HG02973 (cell line): ENCODE measurements around the gene OCEL1.
A peak's percentile ranks its signal among the peaks of the same experiment; 100 is the strongest.
"Not testable (repeated sequence)": the region's sequence is repeated elsewhere in the genome, so short reads cannot be mapped to it uniquely, and the experiment has no call there.

Experiments
- ATAC-seq: cut with Tn5 transposase; IDR thresholded peaks from one replicate; pipeline ENCODE4 v1.9.1; 2021; ENCODE audit warnings: moderate library complexity; ENCODE audit not compliant: unreplicated experiment

Gene OCEL1

GRCh38 chr19:17226002-17226933 is at the start of gene OCEL1:
Gene OCEL1, plus strand, starts transcription at chr19:17226226. Its CDS starts 22 bp downstream, at chr19:17226248.
- ATAC-seq: peak; percentile 82

- ATAC-seq: no peak
These were observed 47.7 kb upstream of the OCEL1 start for GRCh38 chr19:17178291-17178690.

GRCh38 chr19:17180997-17181702 is 44.9 kb upstream of the OCEL1 start:
- no peak for ATAC-seq

GRCh38 chr19:17183271-17183761 is 42.7 kb upstream of the OCEL1 start:
- ATAC-seq: no peak

- ATAC-seq: no peak
These were observed 42.1 kb upstream of the OCEL1 start for GRCh38 chr19:17183858-17184321.

GRCh38 chr19:17184371-17184841 is 41.6 kb upstream of the OCEL1 start:
- no peak for ATAC-seq

GRCh38 chr19:17185590-17185989 is 40.4 kb upstream of the OCEL1 start:
- ATAC-seq: no peak

GRCh38 chr19:17191736-17192135 is 34.3 kb upstream of the OCEL1 start:
- not testable (repeated sequence) for ATAC-seq

- no peak for ATAC-seq
These were observed 33.3 kb upstream of the OCEL1 start for GRCh38 chr19:17192751-17193150.

- ATAC-seq: no peak
These were observed 31.4 kb upstream of the OCEL1 start for GRCh38 chr19:17194608-17195007.

- ATAC-seq: no peak
These were observed 30.9 kb upstream of the OCEL1 start for GRCh38 chr19:17195106-17195505.

- ATAC-seq: no peak
These were observed 29.4 kb upstream of the OCEL1 start for GRCh38 chr19:17196610-17197009.

GRCh38 chr19:17197666-17198065 is 28.4 kb upstream of the OCEL1 start:
- no peak for ATAC-seq

GRCh38 chr19:17200408-17201079 is 25.5 kb upstream of the OCEL1 start:
- no peak for ATAC-seq

- ATAC-seq: no peak
These were observed 23.8 kb upstream of the OCEL1 start for GRCh38 chr19:17202249-17202648.

- ATAC-seq: no peak
These were observed 23.3 kb upstream of the OCEL1 start for GRCh38 chr19:17202713-17203112.

GRCh38 chr19:17205237-17206140 is 20.5 kb upstream of the OCEL1 start:
- no peak for ATAC-seq

- ATAC-seq: no peak
These were observed 19.1 kb upstream of the OCEL1 start for GRCh38 chr19:17206736-17207581.
